NCI-H1417 treated with DMSO at 0.1 percent for 48 hours (cell line): Measurements from ENCODE around the gene OS9.

Experiments used
- DNase-seq: peaks from one replicate; lab custom pipeline; 2025; lab: John Stamatoyannopoulos, UW

Gene OS9

DNA sequence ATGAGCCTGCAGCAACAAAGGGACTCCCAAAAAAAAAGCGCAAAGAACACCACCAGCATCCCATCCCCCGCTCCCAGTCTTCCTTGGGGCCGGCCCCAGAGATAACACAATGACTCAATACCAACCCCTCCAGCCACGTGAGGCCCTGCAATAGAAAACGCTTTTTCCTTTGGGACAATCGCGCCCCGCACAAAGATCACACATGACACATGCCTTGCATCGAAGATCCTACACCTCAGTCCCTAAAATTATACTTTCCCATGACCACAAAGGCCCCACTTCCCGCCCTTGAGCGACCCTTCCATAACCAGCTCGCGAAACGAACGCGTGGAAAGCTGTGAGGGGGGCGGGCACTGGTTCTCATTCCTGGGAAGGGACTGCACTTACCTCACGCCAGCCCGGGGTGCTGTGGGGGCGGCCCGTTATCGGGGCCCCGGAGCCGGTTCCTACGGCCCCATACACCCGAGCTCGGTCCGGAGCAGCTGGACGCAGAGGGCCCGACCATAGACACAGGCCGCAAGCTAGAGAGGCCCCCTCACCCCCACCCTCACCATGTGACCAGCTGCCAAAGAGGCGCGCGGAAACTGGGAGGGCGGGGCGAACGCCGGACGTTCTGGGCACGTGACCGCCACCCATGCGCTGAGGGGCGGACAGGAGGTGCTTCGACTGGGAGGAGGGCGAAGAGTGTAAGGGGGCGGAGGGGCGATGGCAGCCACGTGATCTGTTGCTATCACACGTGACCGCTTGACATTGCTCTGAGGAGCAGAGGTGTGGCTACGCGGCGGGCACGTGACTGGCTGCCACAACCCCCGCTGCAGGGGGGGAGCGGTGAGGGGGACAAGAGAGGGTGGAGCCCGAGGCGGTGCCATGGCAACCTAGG is 58.1 kb downstream of the OS9 start, which contains the start of gene CDK4:
CDK4 (minus strand) TSS at position 523 of the 880 bp plus-strand sequence. CDS start 593 bp downstream, outside the sequence.
- peak; percentile 98 for DNase-seq

GRCh38 chr12:57752668-57753000 is 58.7 kb downstream of the OS9 start:
- no peak for DNase-seq

- DNase-seq = no peak
Measured at GRCh38 chr12:57753756-57754337, 59.9 kb downstream of the OS9 start.

DNA sequence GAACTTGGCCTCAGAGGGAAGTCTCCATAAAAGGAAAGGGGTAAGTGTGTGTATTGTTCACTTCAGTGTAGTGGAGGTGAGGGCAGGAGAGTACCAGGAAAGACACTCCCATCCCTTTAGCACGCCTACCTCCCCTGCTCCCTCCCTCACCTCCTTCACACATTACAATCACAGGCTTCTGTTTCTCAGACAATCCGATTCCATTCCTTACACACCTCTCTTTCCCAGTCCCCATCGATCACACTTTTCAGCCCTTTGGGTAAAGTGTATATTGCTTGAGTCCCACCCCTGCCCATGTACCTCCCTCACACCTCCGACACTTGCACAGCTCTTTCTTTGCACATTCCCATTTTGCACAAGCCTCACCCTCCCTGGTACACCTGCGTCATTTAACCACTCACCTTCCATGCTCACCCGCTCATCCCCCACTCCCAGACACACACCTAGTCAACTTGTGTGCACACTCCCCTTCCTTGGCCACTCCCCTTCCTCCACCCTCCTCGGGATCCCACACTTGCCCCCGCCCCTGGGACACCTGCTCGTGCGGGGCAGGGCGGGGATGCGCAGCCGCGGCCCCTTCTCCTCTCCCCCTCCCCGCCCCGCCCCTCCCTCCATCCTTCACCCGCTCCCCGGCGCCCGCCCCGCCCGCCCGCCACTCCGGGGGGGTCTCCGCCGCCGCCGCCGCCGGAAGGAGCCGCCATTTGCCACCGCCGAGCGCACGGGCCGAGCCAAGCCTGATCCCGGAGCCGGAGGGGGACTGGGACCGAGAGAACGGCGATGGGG is 60.7 kb downstream of the OS9 start, which contains the start of gene MARCHF9:
MARCHF9 (plus strand) TSS at position 693 of the 783 bp plus-strand sequence. CDS start 426 bp downstream, outside the sequence.
- peak; percentile 74 for DNase-seq

DNA sequence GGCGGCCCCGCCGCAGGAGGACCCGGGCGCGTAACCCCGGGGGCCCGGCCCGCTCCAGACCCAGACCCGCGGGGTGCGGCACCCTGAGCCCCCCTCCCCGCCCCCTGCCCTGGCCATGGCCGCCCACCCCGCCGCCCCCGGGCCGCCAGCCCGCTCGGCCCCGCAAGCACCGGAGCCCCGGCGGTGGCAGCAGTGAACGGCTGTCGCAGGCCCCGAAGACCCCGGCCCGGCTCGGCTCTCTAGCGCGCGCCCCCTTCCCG is 61.2 kb downstream of the OS9 start:
- no peak for DNase-seq

- no peak for DNase-seq
Measured at GRCh38 chr12:57755454-57756372, 61.8 kb downstream of the OS9 start.

DNA sequence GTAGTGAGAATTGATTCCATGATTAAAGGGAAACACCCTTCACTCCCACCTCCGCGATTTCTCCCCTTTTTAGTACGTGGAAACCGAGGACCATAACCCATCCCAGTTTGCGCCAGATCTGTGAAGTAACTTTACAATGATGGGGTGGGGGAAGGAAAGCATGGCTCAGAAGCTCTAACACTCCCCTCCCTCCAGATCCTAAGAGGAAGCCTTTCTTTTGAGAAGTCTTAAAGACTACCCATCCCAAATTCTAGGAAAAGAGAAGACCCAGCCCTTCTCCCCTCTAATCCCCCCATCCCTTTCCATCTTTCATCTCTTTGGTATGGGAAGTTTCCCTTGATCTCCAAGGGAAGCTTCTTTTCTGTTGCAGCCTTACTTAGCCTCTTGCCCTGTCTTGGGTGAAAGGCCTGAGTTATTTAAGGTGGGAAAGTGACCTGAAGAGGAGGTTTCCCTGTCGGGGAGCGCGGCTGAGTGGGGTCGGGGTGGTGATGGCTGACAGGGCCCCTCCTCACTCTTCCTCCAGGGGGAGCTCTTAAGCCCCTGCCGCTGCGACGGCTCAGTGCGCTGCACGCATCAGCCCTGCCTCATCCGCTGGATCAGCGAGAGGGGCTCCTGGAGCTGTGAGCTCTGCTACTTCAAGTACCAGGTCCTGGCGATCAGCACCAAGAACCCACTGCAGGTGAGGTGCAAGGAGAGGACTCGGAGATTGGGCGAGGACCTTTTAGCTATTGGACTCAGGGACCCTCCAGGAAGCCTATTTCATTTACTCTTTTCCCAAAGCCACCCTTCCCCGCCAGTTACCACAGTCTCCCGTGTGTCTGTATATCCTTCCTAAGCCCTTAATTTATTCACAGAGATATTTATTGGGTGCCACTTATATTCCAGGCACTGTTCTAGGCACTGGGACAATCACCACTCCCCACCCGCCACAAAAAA is 62.7 kb downstream of the OS9 start:
- DNase-seq = no peak

- DNase-seq = no peak
Measured at GRCh38 chr12:57757771-57758170, 63.8 kb downstream of the OS9 start.

- no peak for DNase-seq
Measured at GRCh38 chr12:57758552-57759359, 64.8 kb downstream of the OS9 start.

GRCh38 chr12:57759360-57759980 is 65.5 kb downstream of the OS9 start:
- DNase-seq = no peak

GRCh38 chr12:57760347-57760982 is 66.5 kb downstream of the OS9 start:
- no peak for DNase-seq

- DNase-seq = no peak
Measured at GRCh38 chr12:57761391-57761998, 67.6 kb downstream of the OS9 start.

DNA sequence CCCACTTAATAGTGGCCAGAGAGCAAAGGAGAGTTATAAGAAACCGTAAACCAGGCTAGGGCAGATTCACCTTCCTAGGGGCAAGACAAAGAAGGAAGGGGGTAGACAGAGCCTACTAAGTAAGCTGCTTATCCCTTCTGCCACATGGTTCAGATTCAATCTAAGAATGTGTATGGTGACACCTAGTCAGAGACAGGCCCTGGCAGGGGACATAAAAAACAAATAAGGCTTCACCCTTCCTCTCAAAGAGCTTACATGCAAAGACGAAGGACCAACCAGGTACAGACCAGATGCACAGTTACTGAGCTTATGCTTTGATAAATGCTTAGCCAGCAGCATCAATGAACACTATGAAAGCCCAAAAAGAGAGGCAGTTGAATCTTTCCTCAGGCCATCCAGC is 68.5 kb downstream of the OS9 start:
- DNase-seq = no peak

GRCh38 chr12:57763881-57764661 is 70.1 kb downstream of the OS9 start:
- DNase-seq = no peak

DNA sequence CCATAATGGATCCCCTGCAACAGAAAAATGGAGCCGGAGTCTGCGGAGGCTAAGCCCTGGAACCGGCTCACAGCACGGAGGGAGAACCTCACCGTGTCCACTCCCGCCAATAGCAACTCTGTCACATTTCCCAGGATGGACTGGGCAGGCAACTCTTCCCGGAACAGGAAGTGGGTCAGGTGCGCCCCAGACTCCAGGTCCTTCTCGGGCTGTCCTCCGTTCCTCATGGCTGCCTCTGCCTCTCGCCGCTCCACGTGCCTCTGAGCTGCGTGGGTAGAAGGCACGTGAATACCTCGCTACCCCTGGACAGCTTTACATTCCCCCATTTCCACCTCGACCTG is 70.7 kb downstream of the OS9 start:
- DNase-seq = no peak

GRCh38 chr12:57765003-57765697 is 71.2 kb downstream of the OS9 start:
- no peak for DNase-seq
